ENCODE data around the gene MYOM1. TPM values are rescaled to one million over a fixed set of nuclear protein-coding genes. Genes with fewer than 3 reads are reported as not detected.
A peak's percentile ranks its signal among the peaks of the same experiment; 100 is the strongest.

The MYOM1 gene
- total RNA-seq, 1 donor from 2014 or later: 0.57 TPM

DNA sequence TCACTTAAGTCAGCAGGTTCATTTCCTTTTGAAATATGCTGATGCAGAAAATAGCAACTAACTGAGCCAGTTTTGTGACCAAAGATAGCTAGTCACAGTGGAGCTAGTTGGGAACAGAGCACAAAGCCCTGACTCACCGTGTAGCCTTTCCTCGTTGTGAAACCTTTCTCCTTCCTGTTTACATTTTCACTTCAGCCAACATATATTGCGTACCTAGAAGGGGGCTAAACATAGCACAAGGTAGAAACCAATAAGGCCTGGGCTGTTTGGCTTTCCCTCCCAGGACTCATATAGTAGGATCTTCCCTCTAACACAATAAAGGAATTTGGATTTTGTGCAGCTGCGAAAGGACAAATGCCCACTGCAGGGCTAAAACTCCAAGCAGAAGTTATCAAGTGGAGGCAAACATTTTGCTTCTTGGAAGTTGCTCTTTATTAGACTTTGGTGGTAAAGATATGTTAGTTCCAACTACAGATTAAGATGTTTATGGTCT, 182.3 kb downstream of the MYOM1 start:
- H3K27ac Mint-ChIP-seq (ENCODE audit: unreplicated experiment): no peak overlapping the region
- no peak overlapping the region for H3K4me3 ChIP-seq (ENCODE audit: insufficient read depth, low read depth, low read length)
- H3K9me3 Mint-ChIP-seq (ENCODE audit: unreplicated experiment): no peaks in the 10 kb centered on the region
- no peak overlapping the region for H3K4me3 Mint-ChIP-seq (ENCODE audit: unreplicated experiment)
- H3K27me3 Mint-ChIP-seq (ENCODE audit: low read depth, unreplicated experiment): no peaks in the 10 kb centered on the region
- no peak overlapping the region for H3K27ac ChIP-seq (ENCODE audit: low read depth, low read length)
- H3K9me3 ChIP-seq (ENCODE audit: insufficient read depth, low read depth, low read length): no peaks in the 10 kb centered on the region
- H3K36me3 Mint-ChIP-seq (ENCODE audit: low read depth, unreplicated experiment): no peaks in the 10 kb centered on the region
- H2AFZ ChIP-seq (ENCODE audit: low read depth, low read length): peak overlapping the region; percentile 39
- FAIRE-seq (no peak), DNase-seq (ENCODE audit: low read depth) (peak; percentile 54)
- H3K4me1 Mint-ChIP-seq (ENCODE audit: low read depth, unreplicated experiment): peaks cover 2% of the 10 kb centered on the region
- H3K4me2 ChIP-seq (ENCODE audit: low read length): peak overlapping the region; percentile 5
- no peak overlapping the region for H3K9ac ChIP-seq (ENCODE audit: low read length)
- TF ChIP-seq EZH2 (IDR thresholded peaks at IDR 0.05; ENCODE audit: insufficient read depth, low read length): no peak
- TF ChIP-seq, protein P1, sequence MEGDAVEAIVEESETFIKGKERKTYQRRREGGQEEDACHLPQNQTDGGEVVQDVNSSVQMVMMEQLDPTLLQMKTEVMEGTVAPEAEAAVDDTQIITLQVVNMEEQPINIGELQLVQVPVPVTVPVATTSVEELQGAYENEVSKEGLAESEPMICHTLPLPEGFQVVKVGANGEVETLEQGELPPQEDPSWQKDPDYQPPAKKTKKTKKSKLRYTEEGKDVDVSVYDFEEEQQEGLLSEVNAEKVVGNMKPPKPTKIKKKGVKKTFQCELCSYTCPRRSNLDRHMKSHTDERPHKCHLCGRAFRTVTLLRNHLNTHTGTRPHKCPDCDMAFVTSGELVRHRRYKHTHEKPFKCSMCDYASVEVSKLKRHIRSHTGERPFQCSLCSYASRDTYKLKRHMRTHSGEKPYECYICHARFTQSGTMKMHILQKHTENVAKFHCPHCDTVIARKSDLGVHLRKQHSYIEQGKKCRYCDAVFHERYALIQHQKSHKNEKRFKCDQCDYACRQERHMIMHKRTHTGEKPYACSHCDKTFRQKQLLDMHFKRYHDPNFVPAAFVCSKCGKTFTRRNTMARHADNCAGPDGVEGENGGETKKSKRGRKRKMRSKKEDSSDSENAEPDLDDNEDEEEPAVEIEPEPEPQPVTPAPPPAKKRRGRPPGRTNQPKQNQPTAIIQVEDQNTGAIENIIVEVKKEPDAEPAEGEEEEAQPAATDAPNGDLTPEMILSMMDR (IDR thresholded peaks at IDR 0.05; ENCODE audit: insufficient read depth, low read depth, low read length): no peak
- no peaks in the 10 kb centered on the region for H3K27me3 ChIP-seq (ENCODE audit: insufficient read depth, low read length)
- H4K20me1 ChIP-seq (ENCODE audit: insufficient read depth, low read length): no peaks in the 10 kb centered on the region
- no peaks in the 10 kb centered on the region for H3K4me1 ChIP-seq (ENCODE audit: insufficient read depth, low read length)
- H3K79me2 ChIP-seq (ENCODE audit: insufficient read depth, low read length): no peaks in the 10 kb centered on the region
- no peaks in the 10 kb centered on the region for H3K36me3 ChIP-seq (ENCODE audit: insufficient read depth, low read length)

GRCh38 chr18:3036108-3036507, 183.7 kb downstream of the MYOM1 start:
- H3K27me3 Mint-ChIP-seq (ENCODE audit: low read depth, unreplicated experiment): peaks cover 4% of the 10 kb centered on the region
- FAIRE-seq (no peak), DNase-seq (ENCODE audit: low read depth) (no peak)
- peaks cover 2% of the 10 kb centered on the region for H3K4me1 Mint-ChIP-seq (ENCODE audit: low read depth, unreplicated experiment)
- Histone ChIP-seq H3K27me3 (ENCODE audit: insufficient read depth, low read length) (no peaks in the 10 kb centered on the region), H4K20me1 (ENCODE audit: insufficient read depth, low read length) (no peaks in the 10 kb centered on the region), H2AFZ (ENCODE audit: low read depth, low read length) (no peak overlapping the region), H3K36me3 (ENCODE audit: insufficient read depth, low read length) (no peaks in the 10 kb centered on the region), H3K79me2 (ENCODE audit: insufficient read depth, low read length) (no peaks in the 10 kb centered on the region), H3K4me2 (ENCODE audit: low read length) (no peak overlapping the region), H3K9ac (ENCODE audit: low read length) (no peak overlapping the region), H3K27ac (ENCODE audit: low read depth, low read length) (no peak overlapping the region), H3K9me3 (ENCODE audit: insufficient read depth, low read depth, low read length) (no peaks in the 10 kb centered on the region), H3K4me1 (ENCODE audit: insufficient read depth, low read length) (no peaks in the 10 kb centered on the region), H3K4me3 (ENCODE audit: insufficient read depth, low read depth, low read length) (no peak overlapping the region)
- H3K36me3 Mint-ChIP-seq (ENCODE audit: low read depth, unreplicated experiment): no peaks in the 10 kb centered on the region
- H3K9me3 Mint-ChIP-seq (ENCODE audit: unreplicated experiment): no peaks in the 10 kb centered on the region
- H3K27ac Mint-ChIP-seq (ENCODE audit: unreplicated experiment): no peak overlapping the region
- TF ChIP-seq, protein P1 (IDR thresholded peaks at IDR 0.05; ENCODE audit: insufficient read depth, low read depth, low read length): no peak
- TF ChIP-seq EZH2 (IDR thresholded peaks at IDR 0.05; ENCODE audit: insufficient read depth, low read length): no peak
- no peak overlapping the region for H3K4me3 Mint-ChIP-seq (ENCODE audit: unreplicated experiment)

DNA sequence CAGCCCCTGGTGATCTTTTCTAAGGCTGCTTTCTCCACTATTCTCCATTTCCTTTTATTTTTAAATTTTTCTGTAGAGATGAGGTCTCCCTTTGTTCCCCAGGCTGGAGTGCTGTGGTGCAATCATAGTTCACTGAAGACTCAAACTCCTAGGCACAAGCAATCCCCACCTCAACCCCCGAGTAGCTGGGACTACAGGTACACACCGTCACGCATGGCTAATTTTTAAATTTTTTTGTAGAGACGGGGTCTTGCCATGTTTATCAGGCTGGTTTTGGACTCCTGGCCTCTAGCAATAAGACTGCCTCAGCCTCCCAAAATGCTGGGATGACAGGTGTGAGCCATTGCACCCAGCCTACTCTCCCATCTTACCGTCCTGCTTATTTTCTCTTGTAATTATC, 184.1 kb downstream of the MYOM1 start:
- Histone ChIP-seq H3K9me3 (ENCODE audit: insufficient read depth, low read depth, low read length) (no peaks in the 10 kb centered on the region), H4K20me1 (ENCODE audit: insufficient read depth, low read length) (no peaks in the 10 kb centered on the region), H3K9ac (ENCODE audit: low read length) (no peak overlapping the region), H3K27me3 (ENCODE audit: insufficient read depth, low read length) (no peaks in the 10 kb centered on the region), H3K36me3 (ENCODE audit: insufficient read depth, low read length) (no peaks in the 10 kb centered on the region), H3K79me2 (ENCODE audit: insufficient read depth, low read length) (no peaks in the 10 kb centered on the region), H3K4me3 (ENCODE audit: insufficient read depth, low read depth, low read length) (no peak overlapping the region), H3K4me2 (ENCODE audit: low read length) (no peak overlapping the region), H2AFZ (ENCODE audit: low read depth, low read length) (no peak overlapping the region), H3K27ac (ENCODE audit: low read depth, low read length) (no peak overlapping the region), H3K4me1 (ENCODE audit: insufficient read depth, low read length) (no peaks in the 10 kb centered on the region)
- H3K27ac Mint-ChIP-seq (ENCODE audit: unreplicated experiment): no peak overlapping the region
- H3K4me1 Mint-ChIP-seq (ENCODE audit: low read depth, unreplicated experiment): peaks cover 2% of the 10 kb centered on the region
- FAIRE-seq (no peak), DNase-seq (ENCODE audit: low read depth) (no peak)
- H3K27me3 Mint-ChIP-seq (ENCODE audit: low read depth, unreplicated experiment): peaks cover 4% of the 10 kb centered on the region
- TF ChIP-seq, protein P1 (IDR thresholded peaks at IDR 0.05; ENCODE audit: insufficient read depth, low read depth, low read length): no peak
- TF ChIP-seq EZH2 (IDR thresholded peaks at IDR 0.05; ENCODE audit: insufficient read depth, low read length): no peak
- H3K36me3 Mint-ChIP-seq (ENCODE audit: low read depth, unreplicated experiment): no peaks in the 10 kb centered on the region
- H3K9me3 Mint-ChIP-seq (ENCODE audit: unreplicated experiment): no peaks in the 10 kb centered on the region
- no peak overlapping the region for H3K4me3 Mint-ChIP-seq (ENCODE audit: unreplicated experiment)

Measured in astrocyte (in vitro differentiated cells and primary cell).